Smooth muscle cell (in vitro differentiated cells): ENCODE results near the gene ANKRD22. TPM values are rescaled to one million over a fixed set of nuclear protein-coding genes. Genes with fewer than 3 reads are reported as not detected.

Source experiments
- DNase-seq: peaks from one replicate; lab custom pipeline; 2025; ENCODE audit not compliant: unreplicated experiment; lab: John Stamatoyannopoulos, UW
- H2AFZ ChIP-seq: fragments of 200-600 bp; sonication (generic); 2 replicates; pipeline ENCODE4 v1.6.0; 2016; ENCODE audit warnings: antibody characterized with exemption, low read depth, mild to moderate bottlenecking
- H3F3A ChIP-seq: fragments of 200-600 bp; sonication (generic); 2 replicates; pipeline ENCODE4 v1.6.0; 2017; ENCODE audit warnings: antibody characterized with exemption, low read depth
- H3K27ac ChIP-seq: fragments of 200-600 bp; sonication (generic); 2 replicates; pipeline ENCODE4 v1.5.1; 2016; ENCODE audit warnings: low read depth, mild to moderate bottlenecking
- H3K27me3 ChIP-seq: fragments of 200-600 bp; sonication (generic); 2 replicates; pipeline ENCODE4 v1.6.1; 2016; ENCODE audit warnings: low read depth, mild to moderate bottlenecking
- H3K36me3 ChIP-seq: fragments of 200-600 bp; sonication (generic); 2 replicates; pipeline ENCODE4 v1.5.1; 2016; ENCODE audit warnings: low read depth
- H3K4me1 ChIP-seq: fragments of 200-600 bp; sonication (generic); 2 replicates; pipeline ENCODE4 v1.5.1; 2016; ENCODE audit warnings: low read depth
- H3K4me2 ChIP-seq: fragments of 200-600 bp; sonication (generic); 2 replicates; pipeline ENCODE4 v1.6.0; 2016; ENCODE audit warnings: mild to moderate bottlenecking
- H3K4me3 ChIP-seq: fragments of 200-600 bp; sonication (generic); 2 replicates; pipeline ENCODE4 v1.5.1; 2016; ENCODE audit warnings: mild to moderate bottlenecking
- H3K79me2 ChIP-seq: fragments of 200-600 bp; sonication (generic); 2 replicates; pipeline ENCODE4 v1.6.0; 2016; ENCODE audit warnings: low read depth, mild to moderate bottlenecking
- H3K9ac ChIP-seq: fragments of 200-600 bp; sonication (generic); 2 replicates; pipeline ENCODE4 v1.6.0; 2016; ENCODE audit warnings: low read depth
- H3K9me3 ChIP-seq: fragments of 200-600 bp; sonication (generic); replicated peaks from 2 replicates; pipeline ENCODE4 v1.5.1; 2016; ENCODE audit warnings: low read depth
- H4K20me1 ChIP-seq: fragments of 200-600 bp; sonication (generic); 2 replicates; pipeline ENCODE4 v1.6.0; 2016; ENCODE audit warnings: low read depth
- WGBS: methylation state at CpG from one replicate; pipeline ENCODE4 v1.1.7; 2016; ENCODE audit warnings: low lambda C conversion rate; 5-methylcytosine and 5-hydroxymethylcytosine counted together
- polyA plus RNA-seq: library from polyadenylated mRNA; unstranded; fragments of >200 nt; fragmentation: Nextera tagmentation; extraction: Ambion mirVana; gene quantifications from 2 replicates; pipeline ENCODE4 v1.2.1, GENCODE V29; 2016
- total RNA-seq: library from RNA; depleted of rRNA; stranded (reverse); fragments of >200 nt; gene quantifications from 2 replicates; pipeline ENCODE4 v1.2.3, GENCODE V29; 2014
- TF ChIP-seq, protein P1 (sequence below): fragments of 200-600 bp; sonication (generic); IDR thresholded peaks from 2 replicates; pipeline ENCODE4 v1.5.1; 2017; ENCODE audit warnings: borderline replicate concordance, mild to moderate bottlenecking, antibody characterized with exemption; ENCODE audit not compliant: insufficient read depth, poor library complexity, severe bottlenecking

ANKRD22 gene
- total and polyA plus RNA-seq, 2 experiments from 2014 or later, result 1.9 to 3.4 TPM

DNA sequence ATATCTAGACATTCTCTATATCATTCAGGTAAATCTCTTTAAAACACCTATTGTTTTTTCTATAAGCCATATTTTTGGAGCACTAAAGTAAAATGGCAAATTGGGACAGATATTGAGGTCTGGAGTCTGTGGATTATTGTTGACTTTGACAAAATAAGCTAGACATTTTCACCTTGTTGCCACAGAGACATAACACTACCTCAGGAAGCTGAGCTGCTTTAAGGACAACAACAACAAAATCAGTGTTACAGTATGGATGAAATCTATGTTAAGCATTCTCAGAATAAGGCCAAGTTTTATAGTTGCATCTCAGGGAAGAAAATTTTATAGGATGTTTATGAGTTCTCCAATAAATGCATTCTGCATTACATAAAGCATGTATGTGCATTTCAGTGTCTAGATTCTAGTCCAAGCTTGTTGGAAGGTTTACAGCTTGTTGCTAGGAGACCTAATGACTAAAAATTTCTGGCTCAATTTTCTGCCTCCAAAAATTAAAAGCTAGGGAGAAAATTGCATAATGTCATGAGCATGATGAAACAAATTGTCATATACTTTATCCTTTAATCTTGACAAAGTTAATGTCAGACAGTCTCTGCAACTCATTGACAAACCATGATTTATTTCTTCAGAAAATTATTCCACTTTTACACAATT, 30.8 kb downstream of the ANKRD22 start:
- no peak for DNase-seq
- H3K9ac ChIP-seq, result peak overlapping the region; percentile 70
- no peaks in the 10 kb centered on the region for H4K20me1 ChIP-seq
- H3K4me2 ChIP-seq, result no peak overlapping the region
- H3F3A ChIP-seq, result no peaks in the 10 kb centered on the region
- peak overlapping the region; percentile 81 for H3K27ac ChIP-seq
- H3K36me3 ChIP-seq, result no peaks in the 10 kb centered on the region
- no peak overlapping the region for H2AFZ ChIP-seq
- no peaks in the 10 kb centered on the region for H3K79me2 ChIP-seq
- no peak overlapping the region for H3K4me3 ChIP-seq
- H3K27me3 ChIP-seq, result peaks cover 18% of the 10 kb centered on the region
- TF ChIP-seq, protein P1, sequence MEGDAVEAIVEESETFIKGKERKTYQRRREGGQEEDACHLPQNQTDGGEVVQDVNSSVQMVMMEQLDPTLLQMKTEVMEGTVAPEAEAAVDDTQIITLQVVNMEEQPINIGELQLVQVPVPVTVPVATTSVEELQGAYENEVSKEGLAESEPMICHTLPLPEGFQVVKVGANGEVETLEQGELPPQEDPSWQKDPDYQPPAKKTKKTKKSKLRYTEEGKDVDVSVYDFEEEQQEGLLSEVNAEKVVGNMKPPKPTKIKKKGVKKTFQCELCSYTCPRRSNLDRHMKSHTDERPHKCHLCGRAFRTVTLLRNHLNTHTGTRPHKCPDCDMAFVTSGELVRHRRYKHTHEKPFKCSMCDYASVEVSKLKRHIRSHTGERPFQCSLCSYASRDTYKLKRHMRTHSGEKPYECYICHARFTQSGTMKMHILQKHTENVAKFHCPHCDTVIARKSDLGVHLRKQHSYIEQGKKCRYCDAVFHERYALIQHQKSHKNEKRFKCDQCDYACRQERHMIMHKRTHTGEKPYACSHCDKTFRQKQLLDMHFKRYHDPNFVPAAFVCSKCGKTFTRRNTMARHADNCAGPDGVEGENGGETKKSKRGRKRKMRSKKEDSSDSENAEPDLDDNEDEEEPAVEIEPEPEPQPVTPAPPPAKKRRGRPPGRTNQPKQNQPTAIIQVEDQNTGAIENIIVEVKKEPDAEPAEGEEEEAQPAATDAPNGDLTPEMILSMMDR, result no peak
- no peaks in the 10 kb centered on the region for H3K4me1 ChIP-seq
- no peaks in the 10 kb centered on the region for H3K9me3 ChIP-seq

DNA sequence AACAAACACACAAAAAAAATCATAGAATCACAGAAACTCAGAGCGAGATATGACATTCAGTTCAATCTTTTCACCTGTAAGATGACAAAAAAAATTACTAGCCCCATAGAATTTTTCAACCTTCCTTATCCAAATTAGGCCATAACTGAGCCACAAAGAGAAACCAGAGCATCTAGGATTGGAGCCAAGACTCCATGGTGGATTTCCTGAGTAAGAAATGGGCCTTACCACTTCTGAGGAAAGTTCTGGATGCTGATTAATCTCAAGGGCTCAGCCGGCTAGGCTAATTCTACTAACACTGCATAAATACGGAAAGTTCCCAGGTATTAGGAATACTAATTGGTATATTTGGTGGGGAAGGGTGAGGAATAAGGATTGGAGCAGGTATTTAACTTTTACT, 32.4 kb downstream of the ANKRD22 start:
- no peaks in the 10 kb centered on the region for H3K36me3 ChIP-seq
- H3K79me2 ChIP-seq, result no peaks in the 10 kb centered on the region
- WGBS, result 65% methylated on average over 3 of the region's 3 CpGs
- no peaks in the 10 kb centered on the region for H3K4me1 ChIP-seq
- TF ChIP-seq, protein P1, result no peak
- no peak overlapping the region for H2AFZ ChIP-seq
- no peaks in the 10 kb centered on the region for H3F3A ChIP-seq
- no peak overlapping the region for H3K9ac ChIP-seq
- H3K27ac ChIP-seq, result no peak overlapping the region
- peaks cover 20% of the 10 kb centered on the region for H3K27me3 ChIP-seq
- no peaks in the 10 kb centered on the region for H3K9me3 ChIP-seq
- no peak overlapping the region for H3K4me2 ChIP-seq
- no peak for DNase-seq
- H3K4me3 ChIP-seq, result no peak overlapping the region
- no peaks in the 10 kb centered on the region for H4K20me1 ChIP-seq

DNA sequence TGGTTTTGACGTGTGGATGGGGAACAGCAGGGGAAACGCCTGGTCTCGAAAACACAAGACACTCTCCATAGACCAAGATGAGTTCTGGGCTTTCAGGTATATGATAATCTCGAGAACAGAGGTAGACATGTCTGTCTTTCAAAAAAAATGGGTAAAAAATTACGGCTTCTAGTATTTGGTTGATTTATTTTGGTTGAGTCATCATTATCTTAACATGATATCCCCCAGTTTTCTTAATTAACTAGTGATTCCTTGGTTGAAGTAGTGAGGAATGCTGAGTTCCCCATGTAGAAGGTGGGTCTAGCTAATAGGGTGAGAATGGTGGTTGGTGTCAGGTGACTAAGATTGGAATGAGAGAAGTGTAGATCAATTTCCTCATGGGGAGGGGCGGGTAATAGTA, 38.4 kb downstream of the ANKRD22 start:
- Histone ChIP-seq H3K9me3 (no peaks in the 10 kb centered on the region), H3F3A (no peaks in the 10 kb centered on the region), H3K79me2 (no peaks in the 10 kb centered on the region), H3K4me3 (no peak overlapping the region), H3K27me3 (peaks cover 34% of the 10 kb centered on the region), H2AFZ (no peak overlapping the region), H3K9ac (no peak overlapping the region), H3K36me3 (no peaks in the 10 kb centered on the region), H3K27ac (no peak overlapping the region), H3K4me2 (no peak overlapping the region), H4K20me1 (no peaks in the 10 kb centered on the region), H3K4me1 (no peaks in the 10 kb centered on the region)
- TF ChIP-seq, protein P1, result no peak
- 84% methylated on average over 6 of the region's 6 CpGs for WGBS
- no peak for DNase-seq
